ENCODE data around the gene MKX. TPM values are rescaled to one million over a fixed set of nuclear protein-coding genes. Genes with fewer than 3 reads are reported as not detected.
A peak's percentile ranks its signal among the peaks of the same experiment; 100 is the strongest.

Gene MKX
- total and polyA plus RNA-seq, 12 donors = 0.09 to 0.53 (median 0.24) TPM; not detected in 2

- WGBS, 2 donors = 4 to 16% methylated on average over 1 of the region's 1 CpG
- Histone ChIP-seq H3K4me3 (no peak overlapping the region), H3K36me3 (no peaks in the 10 kb centered on the region), H3K27me3 (peaks cover 0 to 6% (median 0%) of the 10 kb centered on the region in 7 donors), H3K9me3 (peaks cover 0 to 7% (median 0%) of the 10 kb centered on the region in 11 donors), H3K4me1 (no peaks in the 10 kb centered on the region), H3K27ac (no peak overlapping the region)
- intact Hi-C loops (cut with DNase I) = no loop called here
- TF ChIP-seq, protein P1, sequence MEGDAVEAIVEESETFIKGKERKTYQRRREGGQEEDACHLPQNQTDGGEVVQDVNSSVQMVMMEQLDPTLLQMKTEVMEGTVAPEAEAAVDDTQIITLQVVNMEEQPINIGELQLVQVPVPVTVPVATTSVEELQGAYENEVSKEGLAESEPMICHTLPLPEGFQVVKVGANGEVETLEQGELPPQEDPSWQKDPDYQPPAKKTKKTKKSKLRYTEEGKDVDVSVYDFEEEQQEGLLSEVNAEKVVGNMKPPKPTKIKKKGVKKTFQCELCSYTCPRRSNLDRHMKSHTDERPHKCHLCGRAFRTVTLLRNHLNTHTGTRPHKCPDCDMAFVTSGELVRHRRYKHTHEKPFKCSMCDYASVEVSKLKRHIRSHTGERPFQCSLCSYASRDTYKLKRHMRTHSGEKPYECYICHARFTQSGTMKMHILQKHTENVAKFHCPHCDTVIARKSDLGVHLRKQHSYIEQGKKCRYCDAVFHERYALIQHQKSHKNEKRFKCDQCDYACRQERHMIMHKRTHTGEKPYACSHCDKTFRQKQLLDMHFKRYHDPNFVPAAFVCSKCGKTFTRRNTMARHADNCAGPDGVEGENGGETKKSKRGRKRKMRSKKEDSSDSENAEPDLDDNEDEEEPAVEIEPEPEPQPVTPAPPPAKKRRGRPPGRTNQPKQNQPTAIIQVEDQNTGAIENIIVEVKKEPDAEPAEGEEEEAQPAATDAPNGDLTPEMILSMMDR (IDR thresholded peaks at IDR 0.05) = peak in 5 of 9 donors; percentile 22 to 44 (median 42)
- peak in 3 of 8 donors; percentile 41 to 71 (median 44) for ATAC-seq
- DNase-seq = peak in 1 of 2 donors; percentile 4
These were observed 38.0 kb upstream of the MKX start for GRCh38 chr10:27783660-27784059.

DNA sequence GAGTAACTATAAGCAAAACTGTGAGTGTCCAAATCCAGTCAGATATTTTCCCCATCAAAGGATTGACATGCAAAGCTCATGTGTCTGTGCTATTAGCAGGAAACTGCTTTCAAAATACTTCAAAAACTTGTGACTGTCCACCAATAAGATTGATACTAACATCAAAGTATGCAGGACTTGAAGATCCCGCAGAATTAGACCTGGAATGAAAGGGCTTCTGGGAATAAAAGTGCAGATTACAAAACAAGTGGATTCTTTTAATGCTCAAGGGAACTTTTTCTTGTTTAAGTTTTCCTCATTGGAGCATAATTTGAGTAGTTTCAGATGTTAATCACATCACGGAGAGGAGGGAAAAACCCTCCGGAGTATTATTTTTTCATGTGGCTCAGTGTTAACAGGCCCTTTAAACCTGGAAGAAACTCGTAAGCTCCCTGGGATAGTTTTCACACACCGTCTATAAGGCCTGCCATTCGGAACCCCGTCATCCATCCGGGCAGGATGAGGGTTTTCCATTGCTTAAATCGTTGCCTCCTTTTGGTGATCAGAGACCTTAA lies 33.9 kb upstream of the MKX start:
- intact Hi-C loops (cut with DNase I) = no loop called here
- Histone ChIP-seq H3K27me3 (peaks cover 0 to 7% (median 0%) of the 10 kb centered on the region in 7 donors), H3K4me3 (no peak overlapping the region), H3K4me1 (peaks cover 0 to 4% (median 0%) of the 10 kb centered on the region in 9 donors), H3K9me3 (peaks cover 0 to 7% (median 0%) of the 10 kb centered on the region in 11 donors), H3K27ac (no peak overlapping the region), H3K36me3 (no peaks in the 10 kb centered on the region)
- ATAC-seq = no peak
- no peak for DNase-seq
- TF ChIP-seq, protein P1 (IDR thresholded peaks at IDR 0.05) = no peak
- 67 to 72% methylated on average over 9 of the region's 9 CpGs for WGBS, 2 donors

DNA sequence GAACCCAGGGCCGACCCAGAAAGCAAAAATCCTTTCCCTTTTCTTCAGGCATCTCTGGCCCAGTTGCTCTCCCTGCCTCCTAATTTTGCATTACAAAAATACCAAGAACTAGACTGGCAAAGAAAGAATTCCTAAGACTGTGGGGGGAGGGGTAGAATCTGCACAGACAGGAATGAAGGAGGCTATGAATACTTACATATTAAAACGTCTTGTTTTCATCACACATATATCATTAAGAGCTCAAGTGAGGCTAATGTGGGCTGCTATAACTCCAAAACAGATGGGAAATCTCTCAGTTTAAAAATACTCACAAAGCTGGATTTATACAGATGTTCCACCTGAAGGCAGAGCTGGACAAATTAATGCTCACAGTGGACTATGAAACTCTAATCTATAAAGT lies 29.2 kb upstream of the MKX start:
- WGBS, 2 donors = 40 to 52% methylated on average over 2 of the region's 2 CpGs
- ATAC-seq (no peak), DNase-seq (no peak)
- intact Hi-C loops (cut with DNase I) = no loop called here
- H3K9me3 ChIP-seq = no peaks in the 10 kb centered on the region
- TF ChIP-seq, protein P1 (IDR thresholded peaks at IDR 0.05) = no peak
- H3K27me3 ChIP-seq = peaks cover 0 to 12% (median 0%) of the 10 kb centered on the region in 7 donors
- H3K4me1 ChIP-seq = peaks cover 0 to 4% (median 0%) of the 10 kb centered on the region in 9 donors
- no peak overlapping the region for H3K27ac ChIP-seq
- H3K36me3 ChIP-seq = no peaks in the 10 kb centered on the region
- no peak overlapping the region for H3K4me3 ChIP-seq

GRCh38 chr10:27771231-27771630 lies 25.6 kb upstream of the MKX start:
- Histone ChIP-seq H3K4me1 (no peaks in the 10 kb centered on the region), H3K27me3 (peaks cover 0 to 10% (median 0%) of the 10 kb centered on the region in 7 donors), H3K4me3 (no peak overlapping the region), H3K27ac (no peak overlapping the region), H3K9me3 (no peaks in the 10 kb centered on the region), H3K36me3 (no peaks in the 10 kb centered on the region)
- TF ChIP-seq, protein P1 (IDR thresholded peaks at IDR 0.05) = no peak
- 26 to 30% methylated on average over 4 of the region's 4 CpGs for WGBS, 2 donors
- intact Hi-C loops (cut with DNase I) = no loop called here
- ATAC-seq = no peak
- no peak for DNase-seq
